Activated naive CD4-positive, alpha-beta T cell treated with Interleukin-2 at 50 U/mL for 16 hours (primary cell): ENCODE measurements around the gene HSDL1.
"Not testable (repeated sequence)": the region's sequence is repeated elsewhere in the genome, so short reads cannot be mapped to it uniquely, and the experiment has no call there.

Experiments used
- DNase-seq: peaks from one replicate; pipeline ENCODE4 v3.0.0-alpha.2; 2020

HSDL1 gene

DNA sequence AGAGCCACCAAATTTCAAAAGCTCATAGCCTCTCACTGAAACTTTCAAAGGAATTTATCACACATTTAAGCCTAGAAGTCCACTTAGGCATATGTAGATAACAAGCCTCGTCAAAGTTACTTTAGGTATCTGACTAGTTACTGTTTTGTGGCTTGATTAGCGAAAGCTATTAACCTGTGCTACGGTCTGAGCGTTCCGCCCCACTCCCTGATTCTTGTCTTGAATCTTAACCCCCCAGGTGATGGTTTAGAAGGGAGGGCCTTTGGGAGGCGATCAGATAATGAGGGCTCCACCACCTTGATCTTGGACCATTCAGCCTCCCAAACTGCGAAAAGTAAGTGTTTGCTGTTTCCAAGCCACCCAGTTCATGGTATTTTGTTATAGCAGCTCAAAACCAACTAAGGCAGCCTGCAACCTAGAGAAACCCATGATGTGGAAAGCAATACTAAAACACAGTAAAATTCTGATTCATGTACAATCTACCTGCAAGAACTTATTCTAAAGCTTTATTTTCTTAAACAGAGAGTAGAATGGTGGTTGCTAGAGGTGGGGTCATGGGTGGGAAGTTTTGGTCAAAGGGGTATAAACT lies 7.1 kb downstream of the HSDL1 start:
- DNase-seq: no peak

DNA sequence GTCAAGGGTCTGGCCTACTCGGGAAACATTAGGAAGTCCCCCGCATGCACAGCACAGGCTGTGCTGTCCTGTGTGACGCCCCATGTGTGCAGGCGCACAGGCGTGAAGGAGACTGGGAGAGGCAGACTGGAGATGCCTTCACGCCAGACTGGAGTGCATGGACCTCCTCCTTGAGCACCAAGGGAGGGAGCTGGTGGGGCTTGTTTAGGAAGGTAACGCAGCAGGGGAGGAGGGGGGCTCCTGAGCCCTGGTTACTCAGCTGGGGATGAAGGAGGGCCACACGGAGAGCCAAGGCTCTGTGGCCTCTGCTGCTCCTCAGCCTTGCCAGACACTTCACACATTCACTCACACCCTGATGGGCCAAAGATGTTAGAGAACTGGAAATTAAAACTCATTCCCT lies 7.7 kb downstream of the HSDL1 start:
- no peak for DNase-seq

DNA sequence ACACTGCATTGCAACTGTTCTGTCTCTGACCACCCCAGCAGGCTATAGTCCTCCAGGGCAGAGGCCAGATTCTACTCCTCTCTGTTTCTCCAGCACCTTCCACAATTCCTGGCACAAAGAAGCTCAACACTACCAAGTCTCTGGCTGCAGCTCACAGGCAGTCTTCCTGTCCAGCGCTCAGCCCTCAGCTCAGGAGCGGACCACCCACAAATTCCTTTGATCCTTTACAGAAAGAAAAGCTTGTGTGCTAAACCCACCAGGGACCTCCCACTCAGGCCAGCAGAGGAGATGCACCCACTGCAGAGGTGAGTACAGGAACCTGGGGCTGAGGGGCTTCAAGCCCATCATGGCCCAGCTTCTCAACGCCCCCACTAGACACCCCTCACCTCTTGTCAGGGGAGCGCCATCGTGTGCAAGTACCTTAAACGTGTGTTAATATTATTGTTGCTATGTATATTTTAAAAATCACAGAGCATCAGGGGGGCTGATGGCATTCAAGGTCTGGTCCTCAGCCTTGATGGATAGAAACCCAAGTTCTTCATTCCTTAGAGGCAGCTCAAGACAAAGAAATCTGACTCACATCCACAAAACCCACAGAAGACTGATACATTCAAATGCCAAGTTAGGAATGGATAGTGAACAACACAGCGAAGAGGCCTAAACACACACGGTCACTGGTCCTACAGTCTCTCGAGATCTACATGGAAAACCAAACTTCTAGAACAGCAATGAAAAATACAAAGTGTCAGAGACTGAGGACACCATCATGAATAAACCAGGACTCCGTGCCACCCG lies 8.4 kb downstream of the HSDL1 start:
- DNase-seq: no peak

DNA sequence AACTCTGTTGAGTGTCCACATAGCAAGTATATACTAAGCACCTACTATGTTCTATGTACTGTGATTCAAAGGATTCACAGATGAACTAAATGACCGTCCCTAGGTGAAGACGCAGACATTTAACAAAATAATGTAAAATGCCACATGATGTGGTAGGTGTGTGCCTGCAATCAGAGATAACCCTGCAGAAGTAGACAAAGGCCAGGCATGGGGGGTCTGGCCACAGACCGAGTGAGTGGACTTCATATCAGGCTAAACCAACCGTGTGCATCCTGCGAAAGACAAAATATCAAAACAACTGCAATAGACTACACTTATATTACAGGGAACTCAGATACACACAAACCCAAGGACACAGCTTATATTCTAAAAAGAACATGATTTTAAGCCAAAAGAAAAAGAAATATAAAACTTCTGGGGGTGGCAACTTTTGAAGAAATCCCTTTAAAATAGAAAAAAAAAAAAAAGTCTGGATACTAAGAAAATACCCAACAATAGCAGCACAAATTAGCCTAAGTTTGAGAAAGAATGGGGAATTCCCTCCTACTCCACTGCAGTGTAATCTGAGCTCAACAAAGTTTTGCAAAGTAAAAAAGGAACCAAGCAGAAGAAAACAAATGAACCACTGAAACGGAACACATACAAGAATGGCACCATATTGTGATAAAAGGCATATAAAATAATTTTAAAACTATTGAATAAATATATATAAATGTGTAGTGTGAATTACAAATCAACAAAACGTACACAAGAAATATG lies 12.3 kb downstream of the HSDL1 start:
- no peak for DNase-seq

DNA sequence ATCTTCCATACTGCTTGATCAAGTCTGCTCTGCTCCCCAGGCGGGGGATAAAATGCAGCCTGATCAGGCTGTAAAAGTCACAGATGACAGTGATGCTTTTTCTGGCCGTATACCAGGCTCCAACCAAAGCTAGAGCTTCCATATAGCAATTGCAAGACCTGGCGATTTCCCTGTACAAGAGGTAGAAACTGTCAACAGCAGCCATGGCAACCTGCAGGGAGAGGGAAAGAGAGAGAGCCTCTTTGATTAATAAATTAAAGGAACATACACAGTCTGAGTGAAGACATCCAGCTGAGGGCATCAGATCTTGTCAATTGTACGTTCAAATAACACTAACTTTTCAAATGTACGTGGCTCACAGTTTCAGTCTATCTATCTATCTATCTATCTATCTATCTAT lies 13.9 kb downstream of the HSDL1 start:
- no peak for DNase-seq

DNA sequence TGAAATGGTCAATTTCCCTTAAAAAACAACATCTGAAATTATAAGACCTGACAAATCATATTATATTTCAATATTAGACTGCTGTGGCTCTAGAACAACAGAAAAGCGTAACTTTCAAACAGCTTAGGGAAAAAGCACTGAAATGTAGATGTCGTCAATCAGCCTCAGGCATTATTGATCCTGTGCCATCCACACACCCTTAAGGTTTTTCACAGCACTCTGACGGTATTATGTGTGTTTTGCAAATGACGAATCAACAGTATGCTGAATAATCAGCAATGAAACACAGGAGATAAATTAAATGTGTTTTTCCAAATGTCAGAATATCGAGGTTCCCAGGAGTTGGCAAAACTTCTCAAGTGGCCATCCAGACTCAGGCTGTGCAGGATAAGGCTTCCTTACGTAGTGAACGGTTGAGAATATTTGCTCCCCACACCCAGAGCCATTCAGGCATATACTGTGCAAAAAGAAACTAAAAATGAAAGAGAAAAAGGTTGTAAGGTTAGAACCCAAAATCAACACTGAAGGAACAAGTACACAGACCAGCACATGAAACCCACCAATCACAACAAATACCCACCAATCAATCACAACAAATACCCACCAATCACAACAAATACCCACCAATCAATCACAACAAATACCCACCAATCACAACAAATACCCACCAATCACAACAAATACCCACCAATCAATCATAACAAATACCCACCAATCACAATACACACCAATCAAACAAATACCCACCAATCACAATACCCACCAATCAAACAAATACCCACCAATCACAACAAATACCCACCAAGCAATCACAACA lies 20.5 kb downstream of the HSDL1 start:
- DNase-seq: no peak

DNA sequence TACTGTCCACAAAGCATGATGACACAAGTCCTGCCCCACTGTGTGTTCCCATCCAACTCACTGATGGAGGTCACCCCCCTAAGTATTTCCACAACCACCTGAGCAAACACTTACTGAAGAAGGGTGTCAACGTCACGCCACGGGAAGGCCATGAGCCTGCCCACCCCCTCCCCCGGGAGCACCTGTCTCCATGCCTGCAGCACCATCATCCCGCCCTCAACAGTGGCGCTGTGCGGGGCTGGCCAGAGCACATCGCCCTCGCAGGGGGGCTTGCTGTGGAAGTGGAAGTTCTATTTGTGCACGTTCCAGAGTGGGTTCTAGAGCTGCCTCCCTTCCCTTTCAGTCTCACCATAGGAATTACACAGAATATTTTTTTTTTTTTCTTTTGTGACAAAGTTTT lies 24.0 kb downstream of the HSDL1 start:
- DNase-seq: no peak

DNA sequence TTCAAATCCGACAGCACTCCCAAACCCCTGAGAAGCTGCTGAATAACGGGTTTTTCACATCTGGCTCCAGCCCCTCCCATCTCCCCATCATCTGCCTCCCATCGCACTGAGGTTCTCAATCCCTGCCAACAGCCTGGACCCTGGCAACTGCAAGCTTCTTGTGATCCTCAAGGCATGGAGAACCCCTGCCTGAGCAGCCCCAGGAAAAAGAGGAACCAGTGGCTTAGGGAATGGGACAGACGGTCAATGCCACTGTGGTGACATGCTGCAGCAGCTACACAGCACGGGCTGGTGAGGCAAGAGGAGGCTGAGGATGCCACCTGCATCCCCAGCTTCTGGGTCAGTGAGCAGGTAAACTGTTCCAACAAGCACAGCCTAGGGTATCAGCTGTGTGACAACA lies 25.0 kb downstream of the HSDL1 start:
- DNase-seq: no peak

DNA sequence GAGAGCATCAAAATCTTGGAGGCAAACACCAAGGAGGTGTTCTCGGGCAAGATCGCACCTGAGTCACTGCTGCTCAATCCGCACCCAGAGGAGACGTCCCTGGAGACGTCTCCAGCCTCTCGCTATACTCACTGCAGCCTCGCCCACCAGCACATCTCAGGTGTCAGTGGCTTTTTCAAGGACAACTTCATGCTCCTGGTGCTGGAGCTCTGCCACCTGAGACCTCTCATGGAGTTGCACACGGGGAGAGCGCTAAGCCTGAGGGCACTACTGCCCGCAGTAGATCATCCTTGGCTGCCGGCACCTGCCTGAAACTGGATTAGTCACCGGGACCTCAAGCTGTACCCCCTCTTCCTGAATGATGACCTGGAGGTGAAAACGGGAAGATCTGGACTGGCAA lies 25.6 kb downstream of the HSDL1 start:
- no peak for DNase-seq

DNA sequence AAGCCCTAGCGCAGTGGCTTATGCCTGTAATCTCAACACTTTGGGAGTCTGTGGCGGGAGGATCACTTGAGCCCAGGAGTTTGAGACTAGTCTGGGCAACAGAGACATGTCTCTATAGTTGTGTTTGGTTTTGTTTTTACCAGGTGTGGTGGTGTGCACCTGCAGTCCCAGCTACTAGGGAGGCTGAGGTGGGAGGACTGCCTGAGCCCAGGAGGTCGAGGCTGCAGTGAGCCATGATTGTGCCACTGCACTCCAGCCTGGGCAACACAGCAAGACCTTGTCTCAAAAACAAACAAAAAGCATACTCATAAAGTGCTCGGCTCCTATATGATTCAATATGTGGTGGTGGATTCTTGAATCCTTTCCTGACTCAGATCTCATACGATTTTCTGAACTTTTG lies 26.7 kb downstream of the HSDL1 start:
- DNase-seq: not testable (repeated sequence)

DNA sequence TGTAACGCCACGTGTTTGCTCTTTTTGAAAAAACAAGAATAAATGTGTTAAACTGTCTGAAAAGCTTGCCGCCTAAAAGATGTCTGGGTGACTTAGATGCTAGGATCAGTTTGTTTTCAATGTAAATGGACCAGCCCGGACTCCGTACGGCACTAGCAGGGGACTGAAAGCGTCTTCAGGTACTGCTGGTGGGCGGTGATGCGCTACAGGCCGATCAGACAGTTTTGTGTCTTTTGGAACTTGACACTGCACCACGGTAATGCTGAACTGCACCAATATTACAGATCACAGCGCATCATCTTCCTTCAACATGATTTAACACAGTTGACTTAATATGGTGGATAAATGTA lies 27.5 kb downstream of the HSDL1 start:
- peak; percentile 43 for DNase-seq

DNA sequence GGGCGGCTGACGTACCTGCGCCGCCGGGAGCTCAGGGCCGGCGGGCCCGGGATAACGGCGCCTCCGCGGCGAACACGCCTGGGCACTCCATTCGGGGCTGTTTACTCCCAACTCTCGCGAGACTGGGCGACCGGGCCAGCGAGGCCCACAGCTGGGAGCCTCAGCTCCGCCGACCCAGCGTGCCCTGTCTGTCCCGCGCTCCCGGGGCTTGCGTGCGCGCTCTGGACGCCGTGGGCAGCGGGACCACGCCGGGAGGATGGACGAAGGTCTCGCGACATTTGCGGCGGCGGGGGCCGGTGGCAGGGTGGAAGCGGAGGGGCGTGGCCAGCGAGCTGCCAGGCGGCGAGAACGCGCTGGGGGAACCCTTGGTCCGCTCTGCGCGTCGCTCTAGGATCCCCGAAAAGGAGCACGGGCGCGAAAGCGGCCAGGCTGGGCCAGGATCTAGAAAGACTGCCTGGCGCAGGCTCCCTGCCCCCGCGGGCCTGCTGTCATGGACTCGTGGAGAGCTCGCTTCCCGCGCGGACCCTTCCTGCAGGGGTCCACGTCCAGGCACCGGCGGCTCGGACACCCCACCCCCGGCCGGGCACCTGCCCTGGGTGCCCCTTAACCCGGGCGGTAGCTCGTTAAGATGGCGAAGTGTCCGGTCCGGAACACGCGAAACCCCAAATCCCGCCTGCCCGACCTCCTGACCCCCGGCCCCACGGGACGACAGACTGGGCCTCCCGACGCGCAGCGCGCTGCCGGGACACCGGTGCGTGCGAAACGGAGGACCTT lies 28.1 kb downstream of the HSDL1 start, which contains the start of gene MBTPS1:
TSS of gene MBTPS1 (minus strand) at position 223 of the 774 bp plus-strand sequence. CDS start 15,159 bp downstream, outside the sequence.
- peak; percentile 98 for DNase-seq

DNA sequence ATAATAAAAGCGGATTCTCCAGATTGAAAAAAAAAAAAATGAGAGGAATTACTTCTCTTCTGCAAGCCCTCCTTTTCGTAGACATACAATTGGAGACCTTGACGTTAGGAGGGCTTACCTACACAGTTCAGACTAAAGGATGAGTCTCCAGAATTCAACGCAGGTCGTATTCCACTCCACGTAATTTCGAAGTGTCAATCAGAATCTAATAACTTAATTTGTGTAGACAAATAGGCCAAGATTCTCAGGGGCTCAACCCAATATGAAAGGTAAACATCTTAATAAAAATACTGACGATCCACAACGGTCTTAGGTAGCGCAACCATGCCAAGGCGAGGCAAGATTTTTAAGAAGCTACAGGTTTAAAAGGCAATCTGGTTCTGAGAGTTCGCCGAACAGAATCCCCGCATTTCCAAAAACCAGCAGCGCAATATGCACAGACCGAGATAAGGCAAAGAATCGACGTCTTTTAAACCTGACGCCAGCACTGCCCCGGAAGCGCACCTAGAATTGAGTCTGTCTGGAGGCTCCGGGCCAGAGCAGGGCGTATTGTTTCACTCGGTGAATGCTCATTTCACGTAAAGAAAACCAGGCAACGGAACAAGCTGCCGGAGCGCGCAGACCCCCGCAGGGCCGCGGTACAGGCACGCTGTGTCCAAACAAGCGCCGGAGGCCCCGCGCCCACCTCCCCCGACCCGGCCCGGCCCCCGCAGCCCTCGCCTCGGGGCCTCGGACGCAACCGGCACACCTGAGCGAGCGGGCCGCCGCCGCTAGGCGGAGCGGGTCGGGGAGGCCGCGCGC lies 28.9 kb downstream of the HSDL1 start:
- DNase-seq: no peak

DNA sequence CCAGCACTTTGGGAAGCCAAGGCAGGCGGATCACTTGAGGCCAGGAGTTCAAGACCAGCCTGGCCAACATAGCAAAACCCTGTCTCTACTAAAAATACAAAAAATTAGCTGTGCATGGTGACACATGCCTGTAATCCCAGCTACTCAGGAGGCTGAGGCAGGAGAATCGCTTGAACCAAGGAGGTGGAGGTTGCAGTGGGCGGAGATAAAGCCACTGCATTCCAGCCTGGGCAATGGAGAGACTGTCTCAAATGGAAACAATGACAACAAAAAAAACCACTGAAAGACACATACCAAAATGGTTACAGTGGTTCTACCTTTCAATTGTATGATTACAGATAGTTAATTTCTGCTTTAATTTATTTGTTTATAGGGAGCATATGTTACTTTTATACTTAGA lies 33.0 kb downstream of the HSDL1 start:
- peak; percentile 28 for DNase-seq

DNA sequence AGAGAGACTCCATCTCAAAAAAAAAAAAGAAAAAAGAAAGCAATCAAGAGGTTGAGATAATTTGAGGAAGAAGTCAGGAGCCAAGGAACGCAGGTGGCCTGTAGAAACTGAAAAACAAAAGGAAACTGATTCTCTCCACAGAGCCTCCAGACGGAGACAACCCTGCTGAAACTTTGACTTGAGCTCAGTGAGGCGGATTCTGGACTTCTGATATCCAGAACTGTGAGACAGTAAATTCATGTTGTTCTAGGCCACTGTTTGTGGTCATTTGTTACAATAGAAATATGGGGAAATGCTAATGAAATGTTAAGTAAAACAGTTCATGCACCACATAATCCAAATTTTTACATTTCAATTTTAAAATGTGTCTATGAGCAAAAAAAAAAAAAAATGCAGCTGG lies 33.5 kb downstream of the HSDL1 start:
- DNase-seq: no peak

DNA sequence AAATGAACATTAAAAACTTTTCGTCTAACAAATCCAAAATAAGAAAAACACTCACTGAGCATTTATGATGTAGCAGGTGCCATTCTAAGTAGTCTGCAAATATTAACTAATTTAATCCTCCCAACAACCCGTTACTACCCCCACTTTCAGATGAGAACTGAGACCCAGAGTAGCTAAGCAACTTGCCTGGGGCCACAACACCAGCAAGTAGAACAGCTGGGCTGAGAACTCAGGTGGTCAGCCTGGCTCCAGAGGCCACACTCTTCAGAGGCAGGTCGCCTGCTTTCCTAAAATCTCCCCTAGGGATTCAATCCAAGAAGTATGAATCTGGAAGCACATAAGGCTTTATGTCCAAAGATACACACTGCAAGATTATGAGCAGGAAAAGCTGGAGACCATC lies 34.5 kb downstream of the HSDL1 start:
- DNase-seq: no peak

DNA sequence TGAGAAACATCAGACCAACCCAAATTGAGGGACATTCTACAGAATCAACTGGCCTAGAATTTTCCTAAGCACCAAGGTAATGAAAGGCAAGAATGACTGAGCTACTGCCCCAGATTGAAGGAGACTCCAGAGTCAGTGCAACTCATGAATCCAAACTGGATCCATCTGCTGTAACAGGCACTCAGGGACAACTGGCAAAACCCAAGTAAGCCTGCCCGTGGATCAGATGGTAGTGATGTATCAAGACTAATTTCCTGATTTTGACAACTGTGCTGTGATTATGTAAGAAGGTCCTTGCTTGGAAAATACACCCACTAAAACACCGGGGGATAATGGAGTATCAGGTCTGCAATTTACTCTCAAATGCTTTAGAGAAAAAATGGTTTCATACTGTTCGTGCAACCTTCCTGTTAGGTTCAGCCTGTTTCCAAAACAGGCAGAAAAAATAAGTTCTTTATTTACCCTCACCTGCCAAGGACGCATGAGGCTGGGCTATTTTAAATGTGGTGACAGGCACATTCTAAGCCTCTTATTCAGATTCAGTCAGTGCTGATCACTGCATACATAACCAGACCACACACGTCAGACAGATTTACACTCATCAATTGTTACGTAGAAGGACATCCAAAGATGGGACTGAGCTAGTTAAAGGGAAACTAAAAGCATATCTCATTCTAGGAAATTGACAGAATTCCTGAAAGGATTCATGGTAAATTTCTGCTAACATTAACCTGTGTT lies 35.2 kb downstream of the HSDL1 start:
- DNase-seq: no peak

DNA sequence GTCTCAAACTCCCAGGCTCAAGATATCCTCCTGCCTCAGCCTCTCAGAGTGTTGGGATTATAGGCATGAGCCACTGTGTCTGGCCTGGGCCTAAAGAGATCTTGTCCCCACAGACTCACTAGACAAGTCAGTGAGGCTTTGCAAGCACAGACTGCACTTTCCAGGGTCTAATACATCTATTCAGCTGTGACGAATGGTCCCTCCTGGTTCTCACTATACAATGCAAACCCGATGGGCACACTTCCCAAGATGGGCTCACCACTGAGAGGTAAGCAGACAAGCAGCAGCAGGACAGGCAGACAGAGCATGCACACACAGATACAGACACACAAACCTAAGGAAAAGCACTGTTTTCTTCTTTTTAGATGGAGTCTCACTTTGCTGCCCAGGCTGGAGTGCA lies 37.1 kb downstream of the HSDL1 start:
- no peak for DNase-seq

DNA sequence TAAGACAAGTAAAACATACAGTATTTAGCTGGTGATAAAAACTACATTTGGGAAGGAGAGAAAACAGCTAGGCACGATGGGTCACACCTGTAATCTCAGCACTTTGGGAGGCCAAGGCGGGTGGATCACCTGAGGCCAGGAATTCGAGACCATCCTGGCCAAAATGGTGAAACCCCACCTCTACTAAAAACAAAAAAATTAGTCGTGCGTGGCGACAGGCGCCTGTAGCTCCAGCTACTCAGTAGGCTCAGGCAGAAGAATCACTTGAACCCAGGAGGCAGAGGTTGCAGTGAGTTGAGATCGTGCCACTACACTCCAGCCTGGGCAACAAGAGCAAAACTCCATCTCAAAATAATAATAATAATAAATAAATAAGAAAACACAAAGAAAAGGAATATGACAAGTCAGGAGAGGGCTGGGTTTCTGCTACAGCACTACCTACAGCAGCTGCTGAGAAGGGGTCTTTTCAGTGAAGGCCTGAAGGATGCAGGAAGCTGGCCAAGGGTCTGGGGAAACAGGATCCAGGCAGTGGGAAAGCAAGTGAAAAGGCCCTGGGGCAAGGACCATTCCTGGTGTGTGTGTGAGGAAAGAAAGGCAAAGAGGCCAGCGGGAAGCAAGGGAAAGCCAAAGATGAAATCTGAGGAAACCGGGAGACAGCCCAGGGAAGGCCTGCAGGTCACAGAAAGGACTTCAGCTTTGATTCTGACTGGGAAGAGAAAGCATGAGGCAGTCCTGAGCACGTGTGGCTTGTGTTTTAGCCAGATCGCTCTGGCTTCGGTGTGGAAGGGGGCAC lies 38.8 kb downstream of the HSDL1 start:
- DNase-seq: no peak

DNA sequence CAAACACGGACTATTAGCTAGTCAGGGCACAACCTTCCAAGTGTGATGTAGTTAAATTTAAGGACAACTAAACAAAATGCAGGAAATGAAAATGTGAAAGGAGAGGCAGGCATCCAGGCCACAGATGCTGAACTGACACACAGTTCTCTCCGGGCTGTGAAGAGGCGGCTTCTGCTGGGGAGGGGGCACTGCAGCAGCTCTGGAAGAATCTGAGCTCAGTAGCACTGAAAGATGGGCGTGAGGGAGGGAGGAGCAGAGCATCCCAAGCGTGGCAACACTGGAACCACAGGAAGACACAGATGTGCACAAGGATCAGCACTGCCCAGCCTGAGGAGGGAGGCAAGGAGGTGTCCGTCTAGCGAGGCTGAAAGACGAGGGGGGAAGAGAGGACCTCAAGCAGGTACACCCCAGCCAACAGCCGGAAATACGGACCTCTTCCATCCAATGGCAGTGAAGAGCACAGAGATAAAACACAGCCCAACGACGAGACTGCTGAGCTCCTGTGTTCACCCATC lies 39.6 kb downstream of the HSDL1 start:
- no peak for DNase-seq
